Peyer's patch (tissue), 4 donors: ENCODE measurements around the gene ARHGEF33. TPM values are rescaled to one million over a fixed set of nuclear protein-coding genes. Genes with fewer than 3 reads are reported as not detected.

Experiments used
- DNase-seq, 3 donors: peaks; one replicate each; pipeline ENCODE4 v3.0.0-alpha.2; 2017 to 2019
- H3K27ac ChIP-seq, 4 donors: fragments of 200-600 bp; sonication (generic); one replicate each; pipeline ENCODE4 v1.5.1; 2016 to 2019
- H3K27me3 ChIP-seq, 2 donors: fragments of 200-600 bp; sonication (generic); one replicate each; pipeline ENCODE4 v1.5.1; 2019
- H3K36me3 ChIP-seq, 3 donors: fragments of 200-600 bp; sonication (generic); one replicate each; pipeline ENCODE4 v1.5.1; 2016 to 2019
- H3K4me1 ChIP-seq, 4 donors: fragments of 200-600 bp; sonication (generic); one replicate each; pipeline ENCODE4 v1.5.1; 2016 to 2019
- H3K4me3 ChIP-seq, 4 donors: fragments of 200-600 bp; sonication (generic); 1 replicate in 3 of 4; 2 replicates in 1 of 4; pipeline ENCODE4 v1.5.1; 2016 to 2019; ENCODE audit warnings: mild to moderate bottlenecking in 1 of 4
- H3K9me3 ChIP-seq, 4 donors: fragments of 200-600 bp; sonication (generic); one replicate each; pipeline ENCODE4 v1.5.1; 2016 to 2019; ENCODE audit warnings: mild to moderate bottlenecking in 1 of 4
- POLR2A ChIP-seq, 2 donors: fragments of 450-650 bp; IDR thresholded peaks; one replicate each; pipeline ENCODE4 v1.5.1; 2017; ENCODE audit warnings: antibody characterized with exemption in 2 of 2, mild to moderate bottlenecking in 2 of 2, moderate library complexity in 2 of 2
- total RNA-seq, 4 donors: library from RNA; depleted of rRNA; stranded (reverse); fragments of >200 nt; gene quantifications; one replicate each; pipeline ENCODE4 v1.1.0, GENCODE V29; 2016
- TF ChIP-seq, protein P1 (sequence below), 6 experiments: fragments of 450-650 bp in 4 of 6; fragments of 200-600 bp in 2 of 6; sonication (generic) in 1 of 6; IDR thresholded peaks; one replicate each; pipeline ENCODE4 v1.5.1; 2017 to 2019; ENCODE audit warnings: antibody characterized with exemption in 6 of 6, mild to moderate bottlenecking in 3 of 6, moderate library complexity in 1 of 6

Gene ARHGEF33
- total RNA-seq, 4 donors from 2014 or later: 0.18 to 1.3 (median 0.28) TPM; not detected in 1

DNA sequence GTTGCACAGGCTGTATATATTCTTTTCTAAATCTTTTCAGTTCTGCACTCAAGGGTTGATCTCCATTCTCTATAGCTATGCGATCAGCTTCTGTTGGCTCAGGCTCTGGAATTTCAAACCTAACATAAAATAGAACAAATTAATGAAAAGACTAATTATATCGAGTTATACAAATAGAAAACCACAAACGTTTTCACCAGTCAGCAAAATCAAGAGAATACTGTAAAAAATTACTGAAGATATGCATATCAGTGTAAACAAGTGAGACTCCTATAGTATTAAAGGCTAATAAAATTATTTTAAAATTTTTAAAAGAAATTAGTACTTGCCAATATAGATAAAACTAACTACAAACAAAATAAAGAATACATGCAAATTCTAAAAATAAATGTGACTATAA is 124.2 kb downstream of the ARHGEF33 start:
- Histone ChIP-seq H3K4me3 (no peak overlapping the region), H3K9me3 (no peaks in the 10 kb centered on the region), H3K27me3 (no peaks in the 10 kb centered on the region), H3K27ac (no peak overlapping the region), H3K36me3 (peaks cover 0 to 44% (median 0%) of the 10 kb centered on the region in 3 donors), H3K4me1 (no peaks in the 10 kb centered on the region)
- TF ChIP-seq, protein P1, sequence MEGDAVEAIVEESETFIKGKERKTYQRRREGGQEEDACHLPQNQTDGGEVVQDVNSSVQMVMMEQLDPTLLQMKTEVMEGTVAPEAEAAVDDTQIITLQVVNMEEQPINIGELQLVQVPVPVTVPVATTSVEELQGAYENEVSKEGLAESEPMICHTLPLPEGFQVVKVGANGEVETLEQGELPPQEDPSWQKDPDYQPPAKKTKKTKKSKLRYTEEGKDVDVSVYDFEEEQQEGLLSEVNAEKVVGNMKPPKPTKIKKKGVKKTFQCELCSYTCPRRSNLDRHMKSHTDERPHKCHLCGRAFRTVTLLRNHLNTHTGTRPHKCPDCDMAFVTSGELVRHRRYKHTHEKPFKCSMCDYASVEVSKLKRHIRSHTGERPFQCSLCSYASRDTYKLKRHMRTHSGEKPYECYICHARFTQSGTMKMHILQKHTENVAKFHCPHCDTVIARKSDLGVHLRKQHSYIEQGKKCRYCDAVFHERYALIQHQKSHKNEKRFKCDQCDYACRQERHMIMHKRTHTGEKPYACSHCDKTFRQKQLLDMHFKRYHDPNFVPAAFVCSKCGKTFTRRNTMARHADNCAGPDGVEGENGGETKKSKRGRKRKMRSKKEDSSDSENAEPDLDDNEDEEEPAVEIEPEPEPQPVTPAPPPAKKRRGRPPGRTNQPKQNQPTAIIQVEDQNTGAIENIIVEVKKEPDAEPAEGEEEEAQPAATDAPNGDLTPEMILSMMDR (IDR thresholded peaks at IDR 0.05): no peak
- no peak for TF ChIP-seq POLR2A (IDR thresholded peaks at IDR 0.05)
- DNase-seq: no peak

DNA sequence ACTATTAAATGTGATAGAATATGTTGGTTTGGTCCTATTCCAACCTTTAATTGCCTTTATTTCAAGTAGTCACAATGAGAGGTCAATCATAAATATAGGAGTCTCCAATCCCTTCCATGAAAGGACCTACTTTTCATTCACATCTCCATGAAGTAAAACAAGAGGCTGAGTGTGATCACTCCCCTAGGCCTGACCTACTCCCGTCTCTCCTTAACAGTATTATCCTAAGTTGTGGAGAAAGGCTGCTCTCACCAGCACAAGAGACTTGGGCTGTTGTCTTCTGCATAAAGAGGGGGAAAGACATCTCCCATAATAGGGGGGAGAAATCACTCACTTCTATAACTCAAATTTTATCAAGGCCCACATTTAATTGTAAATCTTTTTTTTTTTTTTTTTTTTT is 125.7 kb downstream of the ARHGEF33 start:
- TF ChIP-seq, protein P1 (IDR thresholded peaks at IDR 0.05): no peak
- TF ChIP-seq POLR2A (IDR thresholded peaks at IDR 0.05): no peak
- no peak for DNase-seq
- Histone ChIP-seq H3K27me3 (no peaks in the 10 kb centered on the region), H3K9me3 (no peaks in the 10 kb centered on the region), H3K4me3 (no peak overlapping the region), H3K4me1 (no peaks in the 10 kb centered on the region), H3K27ac (no peak overlapping the region), H3K36me3 (peaks cover 0 to 32% (median 0%) of the 10 kb centered on the region in 3 donors)

DNA sequence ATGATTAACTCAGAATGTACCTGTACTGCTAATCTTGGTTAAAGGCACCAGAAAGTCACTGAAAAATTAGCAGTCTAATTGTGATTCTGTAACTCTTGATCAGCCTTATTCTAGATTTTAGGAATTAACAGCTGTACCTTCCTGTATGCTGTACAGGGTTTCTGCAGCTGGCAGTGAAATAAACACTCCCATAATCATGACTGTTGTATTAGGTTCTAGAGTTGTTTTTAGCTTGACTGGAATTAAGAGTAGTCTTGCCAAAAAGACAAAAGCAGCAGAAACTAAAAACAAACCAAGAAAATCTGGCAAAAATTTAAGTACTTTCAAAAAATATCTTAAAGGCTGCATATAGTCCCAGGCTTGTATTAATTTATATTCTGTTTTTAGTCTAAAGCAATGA is 127.7 kb downstream of the ARHGEF33 start:
- DNase-seq: no peak
- Histone ChIP-seq H3K27ac (no peak overlapping the region), H3K36me3 (peaks cover 0 to 18% (median 0%) of the 10 kb centered on the region in 3 donors), H3K27me3 (no peaks in the 10 kb centered on the region), H3K9me3 (no peaks in the 10 kb centered on the region), H3K4me1 (no peaks in the 10 kb centered on the region), H3K4me3 (no peak overlapping the region)
- no peak for TF ChIP-seq POLR2A (IDR thresholded peaks at IDR 0.05)
- TF ChIP-seq, protein P1 (IDR thresholded peaks at IDR 0.05): no peak

DNA sequence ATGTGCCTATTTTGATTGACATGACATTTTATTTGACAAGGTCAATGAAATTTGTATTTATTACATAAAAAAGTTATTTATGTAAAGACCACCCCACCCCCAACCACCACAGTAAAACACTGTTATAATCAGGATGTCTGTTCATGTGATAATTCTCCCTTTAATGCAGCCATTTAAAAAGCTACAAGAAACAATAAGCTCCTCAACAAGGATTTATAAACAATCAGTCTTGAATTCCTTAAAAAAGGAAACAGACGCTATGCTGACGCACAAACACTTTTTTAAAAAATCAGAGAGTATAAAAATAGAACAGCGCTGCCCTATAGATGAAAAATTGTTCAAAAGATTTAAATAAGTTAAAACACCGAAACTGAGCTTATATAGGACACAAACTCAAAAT is 129.0 kb downstream of the ARHGEF33 start:
- no peak for DNase-seq
- H3K27ac ChIP-seq: no peak overlapping the region
- no peak overlapping the region for H3K4me3 ChIP-seq
- no peaks in the 10 kb centered on the region for H3K4me1 ChIP-seq
- H3K9me3 ChIP-seq: no peaks in the 10 kb centered on the region
- H3K27me3 ChIP-seq: no peaks in the 10 kb centered on the region
- H3K36me3 ChIP-seq: peaks cover 0 to 9% (median 0%) of the 10 kb centered on the region in 3 donors
- TF ChIP-seq, protein P1 (IDR thresholded peaks at IDR 0.05): no peak
- no peak for TF ChIP-seq POLR2A (IDR thresholded peaks at IDR 0.05)

DNA sequence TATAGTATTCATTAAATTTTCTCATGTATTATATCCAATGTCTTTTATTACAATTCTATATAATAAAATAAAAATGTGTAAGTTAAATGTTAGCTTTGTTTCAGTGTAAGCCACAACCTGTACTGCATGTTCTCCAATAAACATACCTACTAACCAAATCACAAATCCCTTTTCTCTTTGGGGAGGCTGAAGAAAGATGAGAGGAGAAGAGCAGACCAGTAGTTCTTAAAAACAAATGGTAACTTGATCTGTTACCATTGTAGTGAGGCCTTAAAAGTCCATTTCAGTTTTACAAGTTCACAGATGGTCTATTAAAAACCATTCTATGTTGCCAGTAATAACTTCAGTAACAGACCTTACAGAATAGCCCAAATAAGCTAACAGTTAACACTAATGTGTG is 130.7 kb downstream of the ARHGEF33 start:
- Histone ChIP-seq H3K4me3 (no peak overlapping the region), H3K27me3 (no peaks in the 10 kb centered on the region), H3K27ac (no peak overlapping the region), H3K9me3 (no peaks in the 10 kb centered on the region), H3K36me3 (peaks cover 0 to 5% (median 0%) of the 10 kb centered on the region in 3 donors), H3K4me1 (no peaks in the 10 kb centered on the region)
- TF ChIP-seq, protein P1 (IDR thresholded peaks at IDR 0.05): no peak
- no peak for TF ChIP-seq POLR2A (IDR thresholded peaks at IDR 0.05)
- no peak for DNase-seq
